B cell (primary cell): ENCODE results near the gene CAPN15. TPM values are rescaled to one million over a fixed set of nuclear protein-coding genes. Genes with fewer than 3 reads are reported as not detected.
A peak's percentile ranks its signal among the peaks of the same experiment; 100 is the strongest.

Experiments used
- ATAC-seq: fragments of 200-7000 bp; cut with Tn5 transposase; one replicate; pipeline ENCODE4 v1.10.0; 2021; ENCODE audit warnings: low read depth, mild to moderate bottlenecking, moderate number of reproducible peaks, moderate library complexity
- CTCF ChIA-PET: fragments of 350-600 bp; sonication (Branson Sonifier 250); formaldehyde crosslinking; loops from one replicate; lab custom pipeline; 2021; ENCODE audit warnings: antibody characterized with exemption, inconsistent platforms; lab: Charles Lee
- POLR2A ChIA-PET: fragments of 350-600 bp; sonication (Branson Sonifier 250); formaldehyde crosslinking; loops from one replicate; lab custom pipeline; 2021; ENCODE audit warnings: antibody characterized with exemption; lab: Charles Lee
- DNase-seq: peaks from one replicate; pipeline ENCODE4 v3.0.0; 2013
- H2AFZ ChIP-seq: 2 replicates; pipeline ENCODE4 v1.6.1; 2012; ENCODE audit warnings: mild to moderate bottlenecking, low read depth, low read length; ENCODE audit not compliant: insufficient read depth, poor library complexity, severe bottlenecking
- H3K27ac ChIP-seq, 2 donors: 1 replicate in 1 of 2; 2 replicates in 1 of 2; pipeline ENCODE4 v1.5.1; 2012 to 2013; ENCODE audit warnings: low read length in 2 of 2, mild to moderate bottlenecking in 2 of 2, moderate library complexity in 1 of 2
- H3K27me3 ChIP-seq, 4 experiments: fragments of 200-600 bp in 1 of 4; sonication (generic) in 1 of 4; replicated peaks in 1 of 4; 1 replicate in 2 of 4; 2 replicates in 2 of 4; pipeline versions ENCODE4 v1.6.1 to v1.7.0; 2013 to 2016; ENCODE audit warnings: low read length in 3 of 4, mild to moderate bottlenecking in 2 of 4, mixed read lengths in 1 of 4, moderate library complexity in 1 of 4; ENCODE audit not compliant: insufficient read depth in 4 of 4, control insufficient read depth in 3 of 4; ENCODE audit errors: control extremely low read depth in 1 of 4
- H3K36me3 ChIP-seq, 2 experiments: replicated peaks in 1 of 2; 1 replicate in 1 of 2; 2 replicates in 1 of 2; pipeline versions ENCODE4 v1.6.1 to v1.7.1; 2013; ENCODE audit warnings: low read length in 1 of 2; ENCODE audit not compliant: insufficient read depth in 2 of 2, control insufficient read depth in 1 of 2; ENCODE audit errors: control extremely low read depth in 1 of 2, extremely low read depth in 1 of 2
- H3K4me1 ChIP-seq, 2 donors: fragments of 200-600 bp in 1 of 2; sonication (generic) in 1 of 2; 1 replicate in 1 of 2; 2 replicates in 1 of 2; pipeline versions ENCODE4 v1.5.1 to v1.6.1; 2013 to 2017; ENCODE audit warnings: low read length in 2 of 2; ENCODE audit not compliant: control insufficient read depth in 2 of 2, insufficient read depth in 2 of 2
- H3K4me2 ChIP-seq: replicated peaks from 2 replicates; pipeline ENCODE3; 2012; ENCODE audit warnings: mild to moderate bottlenecking, low read depth, low read length; ENCODE audit not compliant: poor library complexity, severe bottlenecking
- H3K4me3 ChIP-seq, 5 experiments: fragments of 200-600 bp in 1 of 5; sonication (generic) in 1 of 5; 1 replicate in 3 of 5; 2 replicates in 2 of 5; pipeline versions ENCODE4 v1.5.1 to v1.7.0; 2011 to 2016; ENCODE audit warnings: low read length in 4 of 5, mild to moderate bottlenecking in 4 of 5, low read depth in 2 of 5, control low read depth in 1 of 5, moderate library complexity in 1 of 5; ENCODE audit not compliant: insufficient read depth in 1 of 5; ENCODE audit errors: control extremely low read depth in 1 of 5, extremely low read depth in 1 of 5
- H3K79me2 ChIP-seq: fragments of 200-600 bp; sonication (generic); one replicate; pipeline ENCODE4 v1.6.0; 2016; ENCODE audit warnings: low read length; ENCODE audit not compliant: control insufficient read depth, insufficient read depth
- H3K9ac ChIP-seq: fragments of 200-600 bp; sonication (generic); 2 replicates; pipeline ENCODE4 v1.6.1; 2017; ENCODE audit warnings: mild to moderate bottlenecking, low read length, moderate library complexity
- H3K9me3 ChIP-seq, 3 donors: one replicate each; pipeline versions ENCODE4 v1.6.1 to v1.7.1; 2013; ENCODE audit warnings: low read length in 2 of 3; ENCODE audit not compliant: control insufficient read depth in 2 of 3, insufficient read depth in 1 of 3; ENCODE audit errors: control extremely low read depth in 1 of 3
- H4K20me1 ChIP-seq: 2 replicates; pipeline ENCODE4 v1.6.0; 2012; ENCODE audit warnings: mild to moderate bottlenecking, low read length; ENCODE audit not compliant: insufficient read depth, control insufficient read depth, poor library complexity, severe bottlenecking
- H3K27ac Mint-ChIP-seq: one replicate; pipeline ENCODE4 v1.8.0; 2021; ENCODE audit warnings: mixed read lengths
- H3K27me3 Mint-ChIP-seq: one replicate; pipeline ENCODE4 v1.8.0; 2021; ENCODE audit warnings: mixed read lengths
- H3K4me1 Mint-ChIP-seq: one replicate; pipeline ENCODE4 v1.8.0; 2021; ENCODE audit warnings: mixed read lengths
- H3K4me3 Mint-ChIP-seq: one replicate; pipeline ENCODE4 v1.8.0; 2021; ENCODE audit warnings: mixed read lengths
- H3K9me3 Mint-ChIP-seq: one replicate; pipeline ENCODE4 v1.8.0; 2022; ENCODE audit warnings: mixed read lengths; ENCODE audit not compliant: insufficient read depth
- CTCF ChIP-seq: fragments of 200-600 bp; IDR thresholded peaks from one replicate; pipeline ENCODE4 v1.8.0; 2022; ENCODE audit warnings: antibody characterized with exemption, mild to moderate bottlenecking
- EZH2 ChIP-seq: IDR thresholded peaks from 2 replicates; pipeline ENCODE4 v1.6.1; 2012; ENCODE audit warnings: borderline replicate concordance, low read depth, mild to moderate bottlenecking, moderate library complexity, low read length; ENCODE audit not compliant: insufficient read depth, poor library complexity, severe bottlenecking
- WGBS: methylation state at CpG from one replicate; pipeline ENCODE4 v1.1.5; 2013; ENCODE audit warnings: missing lambda C conversion rate; ENCODE audit not compliant: insufficient coverage; 5-methylcytosine and 5-hydroxymethylcytosine counted together
- intact Hi-C: fragments of 100-400 bp; cut with micrococcal nuclease; formaldehyde crosslinking; loops from one replicate; pipeline ENCODE4 v1.10.0; 2022
- polyA plus RNA-seq: library from polyadenylated mRNA; depleted of rRNA; stranded (reverse); fragments of >200 nt; gene quantifications from 2 replicates; pipeline ENCODE4 v1.2.3, GENCODE V29; 2012
- total RNA-seq, 2 donors: library from RNA; stranded (reverse); fragments of 120-200 nt in 1 of 2; gene quantifications; 1 replicate in 1 of 2; 2 replicates in 1 of 2; pipeline versions ENCODE4 v1.2.3 to v1.2.4, GENCODE V29; 2013 to 2022

CAPN15 gene
- total and polyA plus RNA-seq, 2 donors (not counting 1 experiment from before 2014, with no cell fraction given), result 67.2 to 77.2 TPM

GRCh38 chr16:567373-568256 lies 40.1 kb downstream of the CAPN15 start:
- WGBS, result 96% methylated on average over 33 of the region's 35 CpGs
- TF ChIP-seq CTCF, result no peak
- TF ChIP-seq EZH2, result no peak
- peaks cover 33% of the 10 kb centered on the region for H3K4me1 Mint-ChIP-seq
- ChIA-PET CTCF (interaction anchor here (0.7 kb wide), 1 partner anchor 175 kb away, joined by 4 read pairs; no protein-coding TSS in a partner anchor), POLR2A (interaction anchor here (0.8 to 3.0 kb wide), 3 partner anchors 21 to 69 kb away, joined by 3 to 8 read pairs (median 6); partner anchors contain the start of genes CAPN15 and METTL26)
- H3K4me3 Mint-ChIP-seq, result peak overlapping the region; percentile 78
- no peaks in the 10 kb centered on the region for H3K9me3 ChIP-seq
- DNase-seq (no peak), ATAC-seq (no peak)
- H3K4me2 ChIP-seq, result peak overlapping the region; percentile 80
- H3K36me3 ChIP-seq, result no peaks in the 10 kb centered on the region
- H3K27ac Mint-ChIP-seq, result peak overlapping the region; percentile 87
- no peaks in the 10 kb centered on the region for H3K27me3 ChIP-seq
- intact Hi-C loops, result loop anchor here (2.0 kb wide), 1 partner anchor 41 kb away; the partner anchor contains the start of gene CAPN15
- H3K4me1 ChIP-seq, result peaks cover 33 to 48% of the 10 kb centered on the region in 2 donors
- H3K9ac ChIP-seq, result peak overlapping the region; percentile 58
- peak overlapping the region; percentile 84 for H2AFZ ChIP-seq
- H3K27me3 Mint-ChIP-seq, result peaks cover 1% of the 10 kb centered on the region
- H3K4me3 ChIP-seq, result peak overlapping the region in 4 of 5 experiments; percentile 37 to 59 (median 44)
- H3K27ac ChIP-seq, result peak overlapping the region; percentile 41 to 65
- peaks cover 27% of the 10 kb centered on the region for H3K79me2 ChIP-seq
- H4K20me1 ChIP-seq, result no peaks in the 10 kb centered on the region
- no peaks in the 10 kb centered on the region for H3K9me3 Mint-ChIP-seq
